Spleen (tissue), 7 donors: ENCODE results near the gene PERP.

ENCODE experiments used
- POLR2AphosphoS5 ChIP-seq, 3 donors: sonication (generic); formaldehyde crosslinking; IDR thresholded peaks; one replicate each; pipeline ENCODE4 v1.5.1; 2017; ENCODE audit warnings: antibody characterized with exemption in 3 of 3
- TF ChIP-seq, protein P1 (sequence below), 11 experiments: fragments of 200-600 bp in 7 of 11; fragments of 450-650 bp in 4 of 11; sonication (generic) in 4 of 11; IDR thresholded peaks in 8 of 11; conservative IDR thresholded peaks in 3 of 11; 1 replicate in 7 of 11; 2 replicates in 4 of 11; pipeline versions ENCODE4 v1.4.0 to v1.8.0; 2016 to 2021; ENCODE audit warnings: antibody characterized with exemption in 11 of 11, inconsistent platforms in 4 of 11, mild to moderate bottlenecking in 1 of 11
- donor health status: DM: no; HTN: no; CAD: no; lungs with moderate emphysema.
- donor health status: DM: no; HTN: no; CAD: no.
- donor health status: DM: no; HTN: no; CAD: no.

DNA sequence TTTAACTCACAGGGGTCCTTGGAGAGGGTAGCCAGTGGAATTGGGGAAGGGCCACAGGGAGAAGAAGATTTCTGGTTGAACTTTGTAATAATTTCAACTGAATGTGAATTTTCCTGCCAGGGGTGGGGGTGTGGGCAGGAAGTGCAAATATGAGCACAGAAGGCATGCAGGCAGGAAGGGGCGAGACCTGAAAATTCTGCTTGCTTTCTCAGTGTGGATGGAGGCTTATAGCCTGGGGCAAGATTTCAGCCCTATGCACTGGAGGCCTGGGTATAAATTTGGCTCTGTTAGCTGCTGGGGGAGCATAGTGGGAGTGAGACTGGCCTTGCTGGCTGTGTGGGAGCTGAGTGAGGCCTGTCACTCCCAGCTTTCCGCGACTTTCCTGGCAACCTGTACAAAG, 54.4 kb downstream of the PERP start:
- TF ChIP-seq, protein P1, sequence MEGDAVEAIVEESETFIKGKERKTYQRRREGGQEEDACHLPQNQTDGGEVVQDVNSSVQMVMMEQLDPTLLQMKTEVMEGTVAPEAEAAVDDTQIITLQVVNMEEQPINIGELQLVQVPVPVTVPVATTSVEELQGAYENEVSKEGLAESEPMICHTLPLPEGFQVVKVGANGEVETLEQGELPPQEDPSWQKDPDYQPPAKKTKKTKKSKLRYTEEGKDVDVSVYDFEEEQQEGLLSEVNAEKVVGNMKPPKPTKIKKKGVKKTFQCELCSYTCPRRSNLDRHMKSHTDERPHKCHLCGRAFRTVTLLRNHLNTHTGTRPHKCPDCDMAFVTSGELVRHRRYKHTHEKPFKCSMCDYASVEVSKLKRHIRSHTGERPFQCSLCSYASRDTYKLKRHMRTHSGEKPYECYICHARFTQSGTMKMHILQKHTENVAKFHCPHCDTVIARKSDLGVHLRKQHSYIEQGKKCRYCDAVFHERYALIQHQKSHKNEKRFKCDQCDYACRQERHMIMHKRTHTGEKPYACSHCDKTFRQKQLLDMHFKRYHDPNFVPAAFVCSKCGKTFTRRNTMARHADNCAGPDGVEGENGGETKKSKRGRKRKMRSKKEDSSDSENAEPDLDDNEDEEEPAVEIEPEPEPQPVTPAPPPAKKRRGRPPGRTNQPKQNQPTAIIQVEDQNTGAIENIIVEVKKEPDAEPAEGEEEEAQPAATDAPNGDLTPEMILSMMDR (IDR thresholded peaks at IDR 0.05 in 8 of 11, conservative IDR thresholded peaks at IDR 0.05 in 3 of 11), result no peak
- TF ChIP-seq POLR2AphosphoS5 (IDR thresholded peaks at IDR 0.05), result no peak
